H9 (cell line): ENCODE measurements around the gene TBX15. TPM values are rescaled to one million over a fixed set of nuclear protein-coding genes. Genes with fewer than 3 reads are reported as not detected.

ENCODE experiments used
- DNase-seq: peaks from one replicate; pipeline ENCODE4 v3.0.0-alpha.2; 2017
- H2AFZ ChIP-seq: one replicate; pipeline ENCODE4 v1.6.1; 2013; ENCODE audit warnings: mild to moderate bottlenecking, low read length, control low read depth, moderate library complexity
- H2AK5ac ChIP-seq: 2 replicates; pipeline ENCODE4 v1.6.1; 2013; ENCODE audit warnings: low read length, control low read depth, mixed read lengths; ENCODE audit not compliant: insufficient read length
- H2BK120ac ChIP-seq: one replicate; pipeline ENCODE4 v1.6.1; 2013; ENCODE audit warnings: low read depth, mild to moderate bottlenecking, low read length, control low read depth, inconsistent platforms; ENCODE audit not compliant: poor library complexity, severe bottlenecking
- H2BK12ac ChIP-seq: 2 replicates; pipeline ENCODE4 v1.6.1; 2013; ENCODE audit warnings: low read length, control low read depth, mixed read lengths, low read depth; ENCODE audit not compliant: insufficient read length
- H2BK15ac ChIP-seq: 2 replicates; pipeline ENCODE4 v1.6.1; 2013; ENCODE audit warnings: low read depth, low read length, control low read depth
- H2BK20ac ChIP-seq: one replicate; pipeline ENCODE4 v1.6.1; 2013; ENCODE audit warnings: low read depth, mild to moderate bottlenecking, low read length, control low read depth, inconsistent platforms; ENCODE audit not compliant: poor library complexity, severe bottlenecking
- H2BK5ac ChIP-seq: 2 replicates; pipeline ENCODE4 v1.6.1; 2013; ENCODE audit warnings: low read length, control low read depth, mixed read lengths; ENCODE audit not compliant: insufficient read length
- H3K14ac ChIP-seq: 2 replicates; pipeline ENCODE4 v1.6.1; 2013; ENCODE audit warnings: low read length, control low read depth; ENCODE audit not compliant: insufficient read depth
- H3K18ac ChIP-seq: 2 replicates; pipeline ENCODE4 v1.6.1; 2013; ENCODE audit warnings: low read depth, mild to moderate bottlenecking, mixed read lengths, low read length, control low read depth; ENCODE audit not compliant: insufficient read length
- H3K23ac ChIP-seq: 2 replicates; pipeline ENCODE4 v1.6.1; 2013; ENCODE audit warnings: low read length, control low read depth, mixed read lengths, low read depth; ENCODE audit not compliant: insufficient read length
- H3K23me2 ChIP-seq: 2 replicates; pipeline ENCODE4 v1.6.1; 2013; ENCODE audit warnings: low read depth, mild to moderate bottlenecking, mixed read lengths, low read length, control low read depth; ENCODE audit not compliant: insufficient read length, poor library complexity, severe bottlenecking
- H3K27ac ChIP-seq: 2 replicates; pipeline ENCODE4 v1.5.1; 2013; ENCODE audit warnings: low read length, control low read depth, mixed read lengths, low read depth; ENCODE audit not compliant: insufficient read length
- H3K27me3 ChIP-seq: 2 replicates; pipeline ENCODE4 v1.6.1; 2013; ENCODE audit warnings: low read length, control low read depth, inconsistent platforms; ENCODE audit not compliant: insufficient read depth
- H3K4ac ChIP-seq: 2 replicates; pipeline ENCODE4 v1.6.1; 2013; ENCODE audit warnings: low read depth, mild to moderate bottlenecking, control low read depth, inconsistent platforms, low read length, moderate library complexity
- H3K4me1 ChIP-seq: 2 replicates; pipeline ENCODE4 v1.6.1; 2013; ENCODE audit warnings: low read length, control low read depth, inconsistent platforms; ENCODE audit not compliant: insufficient read depth
- H3K4me2 ChIP-seq: 2 replicates; pipeline ENCODE4 v1.6.1; 2013; ENCODE audit warnings: low read length, control low read depth, mixed read lengths; ENCODE audit not compliant: insufficient read length, insufficient read depth
- H3K56ac ChIP-seq: 2 replicates; pipeline ENCODE4 v1.6.1; 2013; ENCODE audit warnings: low read depth, mild to moderate bottlenecking, mixed read lengths, low read length, control low read depth; ENCODE audit not compliant: insufficient read length
- H3K79me1 ChIP-seq: 2 replicates; pipeline ENCODE4 v1.6.1; 2013; ENCODE audit warnings: low read depth, mild to moderate bottlenecking, moderate library complexity, low read length, control low read depth, inconsistent platforms; ENCODE audit not compliant: insufficient read depth, poor library complexity, severe bottlenecking
- H3K79me2 ChIP-seq: 2 replicates; pipeline ENCODE4 v1.6.1; 2013; ENCODE audit warnings: low read length, control low read depth, inconsistent platforms; ENCODE audit not compliant: insufficient read depth
- H3K9ac ChIP-seq: 2 replicates; pipeline ENCODE4 v1.6.1; 2013; ENCODE audit warnings: low read length, control low read depth, mixed read lengths; ENCODE audit not compliant: insufficient read length; ENCODE audit errors: extremely low read depth
- H3K9me3 ChIP-seq: one replicate; pipeline ENCODE4 v1.6.1; 2013; ENCODE audit warnings: low read depth, low read length, inconsistent platforms; ENCODE audit not compliant: control insufficient read depth
- H3T11ph ChIP-seq: one replicate; pipeline ENCODE4 v1.6.1; 2013; ENCODE audit warnings: mild to moderate bottlenecking, low read length, control low read depth, inconsistent platforms
- H4K20me1 ChIP-seq: one replicate; pipeline ENCODE4 v1.6.1; 2013; ENCODE audit not compliant: control insufficient read depth, insufficient read length, insufficient read depth
- H4K5ac ChIP-seq: 2 replicates; pipeline ENCODE4 v1.6.1; 2013; ENCODE audit warnings: low read depth, mild to moderate bottlenecking, mixed read lengths, low read length, control low read depth; ENCODE audit not compliant: insufficient read length
- H4K8ac ChIP-seq: replicated peaks from 2 replicates; pipeline ENCODE4 v1.6.1; 2013; ENCODE audit warnings: low read length, control low read depth, mixed read lengths, low read depth; ENCODE audit not compliant: insufficient read length
- H4K91ac ChIP-seq: 2 replicates; pipeline ENCODE4 v1.6.1; 2013; ENCODE audit warnings: low read depth, mild to moderate bottlenecking, moderate library complexity, mixed read lengths, low read length, control low read depth; ENCODE audit not compliant: insufficient read length
- H3K27ac Mint-ChIP-seq, 3 experiments: 2 replicates in 2 of 3; 3 replicates in 1 of 3; pipeline ENCODE4 v1.8.0; 2020 to 2021; ENCODE audit warnings: mixed read lengths in 3 of 3, mild to moderate bottlenecking in 1 of 3, moderate library complexity in 1 of 3
- H3K27me3 Mint-ChIP-seq: 2 replicates; pipeline ENCODE4 v1.8.0; 2021; ENCODE audit warnings: low read depth, mild to moderate bottlenecking, moderate library complexity, mixed read lengths
- H3K36me3 Mint-ChIP-seq, 3 experiments: 2 replicates in 2 of 3; 3 replicates in 1 of 3; pipeline ENCODE4 v1.8.0; 2020 to 2021; ENCODE audit warnings: low read depth in 3 of 3, mixed read lengths in 3 of 3; ENCODE audit not compliant: insufficient read depth in 1 of 3
- H3K4me1 Mint-ChIP-seq, 2 experiments: 2 replicates each; pipeline ENCODE4 v1.8.0; 2020; ENCODE audit warnings: mixed read lengths in 2 of 2
- H3K4me3 Mint-ChIP-seq, 2 experiments: 2 replicates in 1 of 2; 3 replicates in 1 of 2; pipeline ENCODE4 v1.8.0; 2020 to 2021; ENCODE audit warnings: mild to moderate bottlenecking in 2 of 2, mixed read lengths in 2 of 2, moderate library complexity in 1 of 2
- H3K9me3 Mint-ChIP-seq, 2 experiments: 2 replicates in 1 of 2; 3 replicates in 1 of 2; pipeline ENCODE4 v1.8.0; 2020; ENCODE audit warnings: mild to moderate bottlenecking in 2 of 2, mixed read lengths in 2 of 2, moderate library complexity in 1 of 2
- CTCF ChIP-seq: fragments of 200-600 bp; sonication (generic); conservative IDR thresholded peaks from 3 replicates; pipeline ENCODE4 v1.8.0; 2021; ENCODE audit warnings: antibody characterized with exemption, mild to moderate bottlenecking
- WGBS: extraction: QIAGEN DNeasy Blood & Tissue Kit; methylation state at CpG from one replicate; pipeline ENCODE4 v1.1.7; 2013; ENCODE audit warnings: missing lambda C conversion rate, low lambda C conversion rate, mixed read lengths; ENCODE audit not compliant: insufficient read length; ENCODE audit errors: extremely low coverage; 5-methylcytosine and 5-hydroxymethylcytosine counted together
- total RNA-seq: library from RNA; stranded (reverse); gene quantifications from 2 replicates; pipeline ENCODE4 v1.2.1, GENCODE V29; 2021

Gene TBX15
- total RNA-seq, 1 experiment from 2014 or later = 0.07 TPM

GRCh38 chr1:119005724-119006405, 17.7 kb upstream of the TBX15 start:
- H3K79me2 ChIP-seq = no peaks in the 10 kb centered on the region
- no peak overlapping the region for H2BK20ac ChIP-seq
- no peak overlapping the region for H3K56ac ChIP-seq
- peaks cover 73% of the 10 kb centered on the region for H3K27me3 ChIP-seq
- H3T11ph ChIP-seq = no peak overlapping the region
- WGBS = no CpG with 5 or more reads among the region's 17 CpGs
- no peak overlapping the region for H4K5ac ChIP-seq
- DNase-seq = no peak
- no peak overlapping the region for H4K8ac ChIP-seq
- no peak overlapping the region for H3K4ac ChIP-seq
- no peak overlapping the region for H3K23ac ChIP-seq
- Mint-ChIP-seq H3K9me3 (no peaks in the 10 kb centered on the region; a peak in 2 of 5 replicates), H3K27ac (no peak overlapping the region), H3K4me3 (peak overlapping the region in 1 of 2 experiments; percentile 75; a peak in 1 of 5 replicates), H3K36me3 (no peaks in the 10 kb centered on the region), H3K27me3 (peaks cover 100% of the 10 kb centered on the region), H3K4me1 (peaks cover 21 to 32% of the 10 kb centered on the region in 2 experiments)
- H3K9me3 ChIP-seq = no peaks in the 10 kb centered on the region
- H3K4me2 ChIP-seq = peak overlapping the region; percentile 26
- H2BK15ac ChIP-seq = no peak overlapping the region
- H2BK5ac ChIP-seq = no peak overlapping the region
- H3K14ac ChIP-seq = no peak overlapping the region
- H3K27ac ChIP-seq = no peak overlapping the region
- no peak overlapping the region for H2BK120ac ChIP-seq
- no peak overlapping the region for H3K9ac ChIP-seq
- H2AK5ac ChIP-seq = no peak overlapping the region
- H2BK12ac ChIP-seq = no peak overlapping the region
- TF ChIP-seq CTCF = no peak
- H3K23me2 ChIP-seq = no peaks in the 10 kb centered on the region
- H2AFZ ChIP-seq = no peak overlapping the region
- H3K4me1 ChIP-seq = peaks cover 4% of the 10 kb centered on the region; the same call in 1 of the 2 replicates
- H3K79me1 ChIP-seq = no peaks in the 10 kb centered on the region
- H4K91ac ChIP-seq = no peak overlapping the region
- no peaks in the 10 kb centered on the region for H4K20me1 ChIP-seq
- no peak overlapping the region for H3K18ac ChIP-seq
